Nephron (organoid): Measurements from ENCODE around the gene ANTXR2.

ENCODE experiments used
- H3K27ac Mint-ChIP-seq, 3 experiments: 2 replicates each; pipeline ENCODE4 v1.8.0; 2020; ENCODE audit warnings: mixed read lengths in 3 of 3, mild to moderate bottlenecking in 2 of 3, moderate library complexity in 1 of 3
- H3K27me3 Mint-ChIP-seq: 2 replicates; pipeline ENCODE4 v1.8.0; 2021; ENCODE audit warnings: low read depth, mild to moderate bottlenecking, moderate library complexity, mixed read lengths
- H3K36me3 Mint-ChIP-seq: 2 replicates; pipeline ENCODE4 v1.8.0; 2020; ENCODE audit warnings: low read depth, mixed read lengths
- H3K4me1 Mint-ChIP-seq: 2 replicates; pipeline ENCODE4 v1.8.0; 2020; ENCODE audit warnings: mixed read lengths
- H3K4me3 Mint-ChIP-seq, 3 experiments: 2 replicates each; pipeline ENCODE4 v1.8.0; 2020; ENCODE audit warnings: mild to moderate bottlenecking in 3 of 3, mixed read lengths in 3 of 3, moderate library complexity in 2 of 3
- H3K9me3 Mint-ChIP-seq: 2 replicates; pipeline ENCODE4 v1.8.0; 2020; ENCODE audit warnings: mixed read lengths
- CTCF ChIP-seq, 3 experiments: fragments of 200-600 bp; sonication (generic); IDR thresholded peaks; one replicate each; pipeline ENCODE4 v1.5.0; 2021; ENCODE audit warnings: antibody characterized with exemption in 3 of 3; ENCODE audit not compliant: unreplicated experiment in 3 of 3

ANTXR2 gene

GRCh38 chr4:80091688-80092087 lies 18.7 kb upstream of the ANTXR2 start:
- no peaks in the 10 kb centered on the region for H3K36me3 Mint-ChIP-seq
- H3K9me3 Mint-ChIP-seq = no peaks in the 10 kb centered on the region
- H3K4me1 Mint-ChIP-seq = peaks cover 10% of the 10 kb centered on the region
- no peak overlapping the region for H3K27ac Mint-ChIP-seq
- no peak for TF ChIP-seq CTCF (IDR thresholded peaks at IDR 0.05; ENCODE audit: unreplicated experiment in 3 of 3)
- H3K4me3 Mint-ChIP-seq = no peak overlapping the region
- no peaks in the 10 kb centered on the region for H3K27me3 Mint-ChIP-seq

- no peaks in the 10 kb centered on the region for H3K9me3 Mint-ChIP-seq
- H3K27me3 Mint-ChIP-seq = no peaks in the 10 kb centered on the region
- peaks cover 5% of the 10 kb centered on the region for H3K4me1 Mint-ChIP-seq
- TF ChIP-seq CTCF (IDR thresholded peaks at IDR 0.05; ENCODE audit: unreplicated experiment in 3 of 3) = no peak
- H3K36me3 Mint-ChIP-seq = no peaks in the 10 kb centered on the region
- no peak overlapping the region for H3K27ac Mint-ChIP-seq
- H3K4me3 Mint-ChIP-seq = no peak overlapping the region
Measured at GRCh38 chr4:80091184-80091583, 18.2 kb upstream of the ANTXR2 start.

- H3K9me3 Mint-ChIP-seq = no peaks in the 10 kb centered on the region
- no peaks in the 10 kb centered on the region for H3K4me1 Mint-ChIP-seq
- TF ChIP-seq CTCF (IDR thresholded peaks at IDR 0.05; ENCODE audit: unreplicated experiment in 3 of 3) = no peak
- no peak overlapping the region for H3K27ac Mint-ChIP-seq
- no peaks in the 10 kb centered on the region for H3K27me3 Mint-ChIP-seq
- no peak overlapping the region for H3K4me3 Mint-ChIP-seq
- H3K36me3 Mint-ChIP-seq = no peaks in the 10 kb centered on the region
Measured at GRCh38 chr4:80090090-80090489, 17.1 kb upstream of the ANTXR2 start.

GRCh38 chr4:80088471-80088870 lies 15.4 kb upstream of the ANTXR2 start:
- Mint-ChIP-seq H3K4me1 (no peaks in the 10 kb centered on the region), H3K27ac (no peak overlapping the region), H3K9me3 (no peaks in the 10 kb centered on the region), H3K27me3 (no peaks in the 10 kb centered on the region), H3K4me3 (no peak overlapping the region), H3K36me3 (no peaks in the 10 kb centered on the region)
- no peak for TF ChIP-seq CTCF (IDR thresholded peaks at IDR 0.05; ENCODE audit: unreplicated experiment in 3 of 3)

- no peak overlapping the region for H3K27ac Mint-ChIP-seq
- TF ChIP-seq CTCF (IDR thresholded peaks at IDR 0.05; ENCODE audit: unreplicated experiment in 3 of 3) = no peak
- no peaks in the 10 kb centered on the region for H3K36me3 Mint-ChIP-seq
- H3K9me3 Mint-ChIP-seq = no peaks in the 10 kb centered on the region
- no peaks in the 10 kb centered on the region for H3K27me3 Mint-ChIP-seq
- no peaks in the 10 kb centered on the region for H3K4me1 Mint-ChIP-seq
- no peak overlapping the region for H3K4me3 Mint-ChIP-seq
Measured at GRCh38 chr4:80086296-80086695, 13.3 kb upstream of the ANTXR2 start.

GRCh38 chr4:80085081-80085480 lies 12.1 kb upstream of the ANTXR2 start:
- no peak for TF ChIP-seq CTCF (IDR thresholded peaks at IDR 0.05; ENCODE audit: unreplicated experiment in 3 of 3)
- no peak overlapping the region for H3K27ac Mint-ChIP-seq
- H3K9me3 Mint-ChIP-seq = peaks cover 4% of the 10 kb centered on the region
- no peak overlapping the region for H3K4me3 Mint-ChIP-seq
- no peaks in the 10 kb centered on the region for H3K27me3 Mint-ChIP-seq
- H3K36me3 Mint-ChIP-seq = no peaks in the 10 kb centered on the region
- no peaks in the 10 kb centered on the region for H3K4me1 Mint-ChIP-seq
